Keratinocyte (primary cell): ENCODE measurements around the gene CCDC179. TPM values are rescaled to one million over a fixed set of nuclear protein-coding genes. Genes with fewer than 3 reads are reported as not detected.

Source experiments
- DNase-seq: peaks from one replicate; pipeline ENCODE4 v3.0.0-alpha.2; 2011; ENCODE audit warnings: low read depth, missing footprints, low spot score
- FAIRE-seq: peaks from 2 replicates; lab custom pipeline; 2011; peaks lifted over from hg19 to GRCh38; lab: Jason Lieb, UNC
- H2AFZ ChIP-seq: 2 replicates; pipeline ENCODE4 v1.6.0; 2012; ENCODE audit warnings: low read length, control low read depth, inconsistent platforms; ENCODE audit not compliant: control insufficient read depth
- H3K27ac ChIP-seq: 2 replicates; pipeline ENCODE4 v1.5.1; 2011; ENCODE audit warnings: low read length; ENCODE audit not compliant: control insufficient read depth, insufficient read depth
- H3K27me3 ChIP-seq: 3 replicates; pipeline ENCODE4 v1.6.0; 2011; ENCODE audit warnings: low read length; ENCODE audit not compliant: control insufficient read depth, insufficient read depth; ENCODE audit errors: extremely low read depth
- H3K36me3 ChIP-seq, 2 experiments: 2 replicates in 1 of 2; 3 replicates in 1 of 2; pipeline ENCODE4 v1.5.1; 2011; ENCODE audit warnings: low read length in 2 of 2, mild to moderate bottlenecking in 1 of 2; ENCODE audit not compliant: control insufficient read depth in 2 of 2, insufficient read depth in 2 of 2; ENCODE audit errors: extremely low read depth in 1 of 2
- H3K4me1 ChIP-seq: 3 replicates; pipeline ENCODE4 v1.5.1; 2011; ENCODE audit warnings: low read length; ENCODE audit not compliant: control insufficient read depth, insufficient read depth; ENCODE audit errors: extremely low read depth
- H3K4me2 ChIP-seq: 3 replicates; pipeline ENCODE4 v1.6.0; 2011; ENCODE audit warnings: low read depth, low read length; ENCODE audit not compliant: control insufficient read depth, insufficient read depth; ENCODE audit errors: extremely low read depth
- H3K4me3 ChIP-seq, 3 experiments: fragments of 200-600 bp in 1 of 3; sonication (generic) in 1 of 3; 2 replicates in 2 of 3; 3 replicates in 1 of 3; pipeline ENCODE4 v1.5.1; 2011 to 2016; ENCODE audit warnings: low read length in 3 of 3, mild to moderate bottlenecking in 3 of 3, control low read depth in 2 of 3, inconsistent platforms in 1 of 3, low read depth in 1 of 3, mixed read lengths in 1 of 3, mixed run types in 1 of 3, moderate library complexity in 1 of 3; ENCODE audit not compliant: control insufficient read depth in 2 of 3, insufficient read depth in 2 of 3; ENCODE audit errors: extremely low read depth in 1 of 3
- H3K79me2 ChIP-seq: 2 replicates; pipeline ENCODE4 v1.6.0; 2012; ENCODE audit warnings: low read length; ENCODE audit not compliant: control insufficient read depth, insufficient read depth
- H3K9ac ChIP-seq: 3 replicates; pipeline ENCODE4 v1.6.0; 2011; ENCODE audit warnings: low read length; ENCODE audit not compliant: control insufficient read depth, insufficient read depth; ENCODE audit errors: extremely low read depth
- H3K9me1 ChIP-seq: 3 replicates; pipeline ENCODE4 v1.6.0; 2011; ENCODE audit warnings: low read length; ENCODE audit not compliant: control insufficient read depth, insufficient read depth; ENCODE audit errors: extremely low read depth
- H3K9me3 ChIP-seq: 2 replicates; pipeline ENCODE4 v1.5.1; 2012; ENCODE audit warnings: low read depth, low read length; ENCODE audit not compliant: control insufficient read depth
- H4K20me1 ChIP-seq: 3 replicates; pipeline ENCODE4 v1.6.0; 2011; ENCODE audit warnings: low read length; ENCODE audit not compliant: control insufficient read depth, insufficient read depth; ENCODE audit errors: extremely low read depth
- EZH2 ChIP-seq: IDR thresholded peaks from one replicate; pipeline ENCODE4 v1.6.1; 2012; ENCODE audit warnings: inconsistent platforms, mild to moderate bottlenecking, low read length, moderate library complexity
- dilution Hi-C: fragments of 300-500 bp; cut with MboI; formaldehyde crosslinking; loops from one replicate; pipeline ENCODE4 v1.7.0; 2020; ENCODE audit warnings: low sequenced_read_pairs; ENCODE audit not compliant: extremely low pct_ligation_motif_present
- polyA plus RNA-seq, 5 experiments: library from polyadenylated mRNA; depleted of rRNA in 3 of 5; stranded (reverse) in 3 of 5; stranded (forward) in 1 of 5; unstranded in 1 of 5; fragments of >200 nt; gene quantifications; 1 replicate in 1 of 5; 2 replicates in 3 of 5; 3 replicates in 1 of 5; pipeline versions ENCODE4 v1.2.1 to v1.2.3, GENCODE V29; 2011 to 2012; ENCODE audit warnings: missing spikeins in 2 of 5, low read depth in 1 of 5, low replicate concordance in 1 of 5
- TF ChIP-seq, protein P1 (sequence below), 3 experiments: IDR thresholded peaks in 1 of 3; conservative IDR thresholded peaks in 1 of 3; optimal IDR thresholded peaks in 1 of 3; 2 replicates in 2 of 3; 3 replicates in 1 of 3; pipeline versions ENCODE3 to v1.5.1; 2011; ENCODE audit warnings: low read length in 3 of 3, mild to moderate bottlenecking in 3 of 3, moderate library complexity in 2 of 3, control low read depth in 1 of 3, inconsistent platforms in 1 of 3; ENCODE audit not compliant: insufficient read depth in 2 of 3; ENCODE audit errors: extremely low read depth in 1 of 3

Gene CCDC179
- polyA plus RNA-seq, 1 donor (not counting 4 experiments of a cell fraction or from before 2014, with no cell fraction given), result not detected

DNA sequence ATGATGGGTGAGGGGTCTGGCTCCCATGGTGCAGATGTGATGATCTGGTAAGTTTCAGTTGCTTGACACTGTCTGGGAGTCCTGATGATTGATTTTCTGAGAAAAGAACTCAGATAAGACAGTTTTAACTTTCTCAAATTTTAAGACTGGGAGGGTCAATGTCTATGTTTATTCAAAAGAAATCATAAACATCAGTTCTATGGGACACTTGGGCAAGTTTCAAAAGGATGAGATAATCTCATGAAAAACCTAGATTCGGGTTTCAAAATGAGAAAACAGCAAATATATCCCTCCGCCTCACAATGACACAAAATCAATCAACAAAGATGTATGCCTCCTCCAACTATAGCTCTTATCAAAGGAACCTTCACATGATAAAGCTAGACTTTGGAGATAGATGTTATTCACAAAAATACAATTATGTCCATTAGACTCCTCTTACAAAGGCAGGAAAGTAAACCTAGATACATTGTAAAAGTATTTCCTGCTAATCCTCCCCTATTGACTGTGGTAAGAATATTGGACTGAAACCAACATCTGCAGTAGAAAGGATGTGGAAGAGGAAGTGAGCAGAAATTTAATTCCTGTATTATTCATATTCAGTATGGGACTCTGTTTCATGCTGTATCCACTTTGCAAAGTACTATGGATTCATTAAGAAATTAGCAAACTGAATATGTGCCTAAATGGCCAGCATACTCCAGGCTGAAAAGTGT is 52.3 kb downstream of the CCDC179 start:
- H3K27me3 ChIP-seq, result no peaks in the 10 kb centered on the region
- no peak for TF ChIP-seq EZH2
- TF ChIP-seq, protein P1, sequence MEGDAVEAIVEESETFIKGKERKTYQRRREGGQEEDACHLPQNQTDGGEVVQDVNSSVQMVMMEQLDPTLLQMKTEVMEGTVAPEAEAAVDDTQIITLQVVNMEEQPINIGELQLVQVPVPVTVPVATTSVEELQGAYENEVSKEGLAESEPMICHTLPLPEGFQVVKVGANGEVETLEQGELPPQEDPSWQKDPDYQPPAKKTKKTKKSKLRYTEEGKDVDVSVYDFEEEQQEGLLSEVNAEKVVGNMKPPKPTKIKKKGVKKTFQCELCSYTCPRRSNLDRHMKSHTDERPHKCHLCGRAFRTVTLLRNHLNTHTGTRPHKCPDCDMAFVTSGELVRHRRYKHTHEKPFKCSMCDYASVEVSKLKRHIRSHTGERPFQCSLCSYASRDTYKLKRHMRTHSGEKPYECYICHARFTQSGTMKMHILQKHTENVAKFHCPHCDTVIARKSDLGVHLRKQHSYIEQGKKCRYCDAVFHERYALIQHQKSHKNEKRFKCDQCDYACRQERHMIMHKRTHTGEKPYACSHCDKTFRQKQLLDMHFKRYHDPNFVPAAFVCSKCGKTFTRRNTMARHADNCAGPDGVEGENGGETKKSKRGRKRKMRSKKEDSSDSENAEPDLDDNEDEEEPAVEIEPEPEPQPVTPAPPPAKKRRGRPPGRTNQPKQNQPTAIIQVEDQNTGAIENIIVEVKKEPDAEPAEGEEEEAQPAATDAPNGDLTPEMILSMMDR (optimal IDR thresholded peaks at IDR 0.05 in 1 of 3, IDR thresholded peaks at IDR 0.05 in 1 of 3, conservative IDR thresholded peaks at IDR 0.05 in 1 of 3; ENCODE audit: extremely low read depth in 1 of 3, insufficient read depth in 2 of 3, low read length in 3 of 3), result no peak
- no peak overlapping the region for H3K4me2 ChIP-seq

DNA sequence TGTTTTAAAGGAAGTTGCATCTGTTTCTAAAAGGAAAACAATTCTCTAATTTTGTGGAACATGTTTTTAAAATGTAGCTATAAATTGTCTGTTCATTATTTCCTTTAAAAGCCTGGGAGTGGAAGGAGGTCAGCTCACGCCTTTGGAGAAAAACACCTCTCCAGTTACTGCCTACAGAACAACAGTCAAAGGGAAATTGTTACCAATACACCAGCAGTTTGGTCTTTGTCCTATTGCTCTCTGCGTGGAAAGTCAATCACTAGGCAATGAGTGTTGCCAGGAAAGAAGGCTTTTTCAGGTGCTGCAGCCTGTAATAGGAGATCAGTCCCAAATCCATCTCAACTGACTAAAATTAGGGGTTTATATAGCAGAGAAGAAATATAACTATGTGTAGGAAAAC is 52.9 kb downstream of the CCDC179 start:
- H3K9me3 ChIP-seq, result no peaks in the 10 kb centered on the region
- H3K9ac ChIP-seq, result no peak overlapping the region
- no peaks in the 10 kb centered on the region for H3K36me3 ChIP-seq
- no peaks in the 10 kb centered on the region for H3K4me1 ChIP-seq
- H3K79me2 ChIP-seq, result no peaks in the 10 kb centered on the region
- H2AFZ ChIP-seq, result no peak overlapping the region
- H3K9me1 ChIP-seq, result no peaks in the 10 kb centered on the region
- no peak for DNase-seq
- H3K4me2 ChIP-seq, result no peak overlapping the region
- no peak for TF ChIP-seq EZH2
- TF ChIP-seq, protein P1 (optimal IDR thresholded peaks at IDR 0.05 in 1 of 3, IDR thresholded peaks at IDR 0.05 in 1 of 3, conservative IDR thresholded peaks at IDR 0.05 in 1 of 3; ENCODE audit: extremely low read depth in 1 of 3, insufficient read depth in 2 of 3, low read length in 3 of 3), result no peak
- dilution Hi-C loops, result no loop called here
- H3K27ac ChIP-seq, result no peak overlapping the region
- H4K20me1 ChIP-seq, result no peaks in the 10 kb centered on the region
- H3K4me3 ChIP-seq, result no peak overlapping the region
- FAIRE-seq, result no peak
- H3K27me3 ChIP-seq, result no peaks in the 10 kb centered on the region

More for the DNA sequence above, 52.3 kb downstream of the CCDC179 start:
- no peaks in the 10 kb centered on the region for H3K9me3 ChIP-seq
- DNase-seq (no peak), FAIRE-seq (no peak)
- no peak overlapping the region for H2AFZ ChIP-seq
- no peaks in the 10 kb centered on the region for H3K4me1 ChIP-seq
- H3K36me3 ChIP-seq, result no peaks in the 10 kb centered on the region
- H3K79me2 ChIP-seq, result no peaks in the 10 kb centered on the region
- dilution Hi-C loops, result no loop called here
- H3K4me3 ChIP-seq, result no peak overlapping the region
- H3K27ac ChIP-seq, result no peak overlapping the region
- H4K20me1 ChIP-seq, result no peaks in the 10 kb centered on the region
- no peak overlapping the region for H3K9ac ChIP-seq
- H3K9me1 ChIP-seq, result no peaks in the 10 kb centered on the region
